GM21360 (cell line): ENCODE results near the gene DMBT1.
"Not testable (repeated sequence)": the region's sequence is repeated elsewhere in the genome, so short reads cannot be mapped to it uniquely, and the experiment has no call there.

Source experiments
- ATAC-seq: cut with Tn5 transposase; IDR thresholded peaks from one replicate; pipeline ENCODE4 v1.9.1; 2021; ENCODE audit warnings: mild to moderate bottlenecking, moderate library complexity; ENCODE audit not compliant: unreplicated experiment

The DMBT1 gene

DNA sequence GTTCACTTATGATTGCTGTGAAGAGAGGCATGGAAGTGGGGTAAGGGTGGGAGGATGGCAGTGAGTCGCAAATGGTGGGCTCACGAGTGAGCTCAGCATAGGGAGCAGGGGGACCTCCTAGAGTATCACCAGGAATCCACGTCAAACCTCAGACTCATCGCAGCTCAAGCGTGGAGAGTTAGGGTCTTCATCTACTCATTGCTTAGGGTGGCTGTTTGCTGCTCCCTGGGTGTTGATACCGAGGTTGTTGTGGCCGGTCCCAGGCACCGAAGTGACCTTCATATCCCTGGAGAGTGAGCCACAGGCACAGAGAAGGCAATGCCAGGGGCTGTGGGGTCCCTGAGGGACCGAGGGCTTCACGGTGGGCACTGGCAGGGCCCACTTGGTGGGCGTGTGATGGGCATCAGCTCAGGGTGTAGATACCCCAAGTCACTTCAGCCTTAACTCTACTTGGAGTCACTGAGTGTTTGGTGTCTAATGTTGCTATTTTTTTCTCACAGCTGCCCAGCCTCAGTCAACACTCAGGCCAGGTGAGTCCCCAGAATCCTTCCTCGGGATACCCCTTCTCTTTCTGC lies 16.8 kb downstream of the DMBT1 start:
- no peak for ATAC-seq

DNA sequence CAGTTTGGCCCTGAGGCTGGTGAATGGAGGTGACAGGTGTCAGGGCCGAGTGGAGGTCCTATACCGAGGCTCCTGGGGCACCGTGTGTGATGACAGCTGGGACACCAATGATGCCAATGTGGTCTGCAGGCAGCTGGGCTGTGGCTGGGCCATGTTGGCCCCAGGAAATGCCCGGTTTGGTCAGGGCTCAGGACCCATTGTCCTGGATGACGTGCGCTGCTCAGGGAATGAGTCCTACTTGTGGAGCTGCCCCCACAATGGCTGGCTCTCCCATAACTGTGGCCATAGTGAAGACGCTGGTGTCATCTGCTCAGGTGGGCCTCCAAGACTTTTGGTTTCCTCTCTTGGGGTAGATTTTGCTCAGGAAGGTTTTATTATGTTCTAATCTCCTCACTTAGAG lies 25.5 kb downstream of the DMBT1 start:
- ATAC-seq: not testable (repeated sequence)

DNA sequence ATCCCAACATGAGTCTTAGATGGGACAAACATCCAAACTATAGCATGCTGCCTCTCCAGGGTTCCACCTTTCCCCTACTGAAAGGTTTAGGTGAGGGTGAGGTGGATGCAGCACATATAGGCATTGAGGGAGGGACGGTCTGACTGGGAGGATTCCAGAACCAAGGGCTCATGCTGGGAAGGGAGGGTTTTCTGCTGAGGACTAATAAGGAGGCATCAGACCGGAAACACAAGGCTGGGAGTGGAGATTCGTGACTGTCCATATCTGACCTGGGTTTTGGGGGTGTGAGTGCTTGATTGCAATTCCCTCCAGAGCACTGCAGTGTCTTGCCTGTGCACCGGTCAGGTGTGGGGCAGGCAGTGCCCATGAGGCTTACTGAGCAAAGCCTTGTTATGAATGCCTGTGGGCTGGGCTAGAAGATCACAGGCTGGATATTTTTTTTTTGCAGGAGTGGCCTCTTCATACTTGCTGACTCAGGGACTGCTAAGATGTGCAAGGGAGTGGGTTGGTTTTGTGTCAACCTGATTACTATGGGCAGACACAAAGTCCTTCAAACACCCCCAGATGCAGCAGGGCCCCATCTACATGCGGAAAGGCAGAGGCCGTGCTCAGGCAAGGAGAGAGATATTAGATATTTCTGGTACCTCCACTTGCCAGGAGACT lies 26.7 kb downstream of the DMBT1 start:
- ATAC-seq: no peak

- ATAC-seq: no peak
Measured at GRCh38 chr10:122588381-122588780, 27.8 kb downstream of the DMBT1 start.

DNA sequence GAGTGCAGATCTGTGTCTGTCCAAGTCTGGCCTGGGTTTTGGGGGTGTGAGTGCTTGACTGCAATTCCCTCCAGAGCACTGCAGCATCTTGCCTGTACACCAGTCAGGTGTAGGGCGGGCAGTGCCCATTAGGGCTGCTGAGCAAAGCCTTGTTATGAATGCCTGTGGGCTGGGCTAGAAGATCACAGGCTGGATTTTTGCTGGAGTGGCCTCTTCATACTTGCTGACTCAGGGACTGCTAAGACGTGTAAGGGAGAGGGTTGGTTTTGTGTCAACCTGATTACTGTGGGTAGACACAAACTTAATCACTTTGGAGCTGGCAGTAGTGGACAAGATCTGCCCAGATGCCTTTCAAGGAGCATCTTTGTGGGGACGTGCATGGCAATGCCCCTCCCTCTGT lies 29.6 kb downstream of the DMBT1 start:
- ATAC-seq: no peak

GRCh38 chr10:122591736-122592135 lies 31.2 kb downstream of the DMBT1 start:
- no peak for ATAC-seq

GRCh38 chr10:122592161-122592560 lies 31.6 kb downstream of the DMBT1 start:
- no peak for ATAC-seq

DNA sequence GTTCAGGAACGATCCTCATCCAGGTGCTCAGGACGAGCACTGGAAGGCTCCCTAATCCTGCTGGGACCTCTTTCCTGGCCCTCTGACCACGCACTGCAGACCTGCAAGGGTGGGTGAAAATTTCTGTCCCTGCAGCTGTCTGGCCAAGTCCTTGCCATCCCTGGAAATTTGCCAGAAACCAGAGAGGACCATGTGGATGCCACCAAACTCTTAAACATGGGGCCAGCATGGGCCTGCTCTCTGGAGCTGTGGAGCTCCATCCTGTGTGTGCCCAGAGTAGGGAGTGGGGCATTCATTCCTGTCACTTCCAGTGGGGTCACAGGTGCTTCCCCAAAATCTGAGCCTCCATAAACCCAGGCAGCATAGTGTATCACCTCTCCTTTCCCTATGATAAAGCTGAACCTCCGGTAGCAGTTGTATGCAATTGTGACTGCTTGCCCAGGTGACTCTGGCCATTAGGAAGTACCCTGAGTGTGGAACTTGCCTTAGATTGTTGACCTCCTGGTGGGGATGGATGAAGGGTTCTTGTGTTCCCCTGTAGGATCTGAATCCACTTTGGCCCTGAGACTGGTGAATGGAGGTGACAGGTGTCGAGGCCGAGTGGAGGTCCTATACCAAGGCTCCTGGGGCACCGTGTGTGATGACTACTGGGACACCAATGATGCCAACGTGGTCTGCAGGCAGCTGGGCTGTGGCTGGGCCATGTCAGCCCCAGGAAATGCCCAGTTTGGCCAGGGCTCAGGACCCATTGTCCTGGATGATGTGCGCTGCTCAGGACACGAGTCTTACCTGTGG lies 57.1 kb downstream of the DMBT1 start:
- no peak for ATAC-seq

DNA sequence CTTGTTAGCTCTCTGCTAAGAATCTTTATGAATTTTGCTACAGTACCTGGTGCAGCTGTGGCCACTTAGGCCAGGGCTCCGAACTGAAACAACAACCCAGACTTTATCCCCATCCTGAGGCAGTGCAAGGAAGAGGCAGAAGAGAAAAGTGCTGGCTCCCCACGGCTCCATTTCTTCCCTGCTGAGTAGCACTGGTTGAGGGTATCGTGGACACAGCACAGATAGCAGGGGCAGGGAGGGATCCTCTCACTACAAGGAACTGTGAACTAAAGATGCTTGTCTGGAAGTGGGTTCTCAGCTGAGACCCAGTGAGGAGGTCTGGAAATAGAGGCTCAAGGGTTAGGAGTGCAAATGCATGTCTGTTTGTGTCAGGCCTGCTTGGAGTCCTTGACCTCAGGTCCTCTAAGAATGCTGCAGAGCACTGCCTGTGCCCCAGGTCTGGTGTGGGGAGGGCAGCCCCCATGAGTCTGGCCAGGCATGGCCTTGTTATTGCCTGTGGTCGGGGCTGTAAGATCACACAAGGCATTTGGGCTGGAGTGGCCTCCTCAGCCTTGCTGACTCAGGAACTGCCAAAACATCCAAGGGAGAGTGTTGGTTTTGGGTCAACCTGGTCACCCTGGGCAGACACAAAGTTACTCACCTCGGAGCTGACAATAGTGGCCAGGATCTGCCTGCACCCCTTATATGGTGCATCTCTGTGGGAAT lies 58.1 kb downstream of the DMBT1 start:
- no peak for ATAC-seq

- ATAC-seq: not testable (repeated sequence)
Measured at GRCh38 chr10:122620961-122621360, 60.4 kb downstream of the DMBT1 start.

DNA sequence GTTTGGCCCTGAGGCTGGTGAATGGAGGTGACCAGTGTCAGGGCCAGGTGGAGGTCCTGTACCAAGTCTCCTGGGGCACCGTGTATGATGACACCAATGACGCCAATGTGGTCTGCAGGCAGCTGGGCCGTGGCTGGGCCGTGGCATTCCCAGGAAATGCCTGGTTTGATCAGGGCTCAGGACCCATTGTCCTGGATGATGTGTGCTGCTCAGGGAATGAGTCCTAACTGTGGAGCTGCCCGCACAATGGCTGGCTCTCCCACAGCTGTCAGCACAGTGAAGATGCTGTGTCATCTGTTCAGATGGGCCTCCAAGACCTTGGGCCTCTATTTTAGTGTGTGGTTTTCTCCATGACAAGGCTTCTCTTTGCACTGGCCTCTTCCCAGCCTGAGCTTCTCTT lies 64.0 kb downstream of the DMBT1 start:
- no peak for ATAC-seq

GRCh38 chr10:122630526-122630925 lies 70.0 kb downstream of the DMBT1 start:
- no peak for ATAC-seq

- ATAC-seq: no peak
Measured at GRCh38 chr10:122632031-122632430, 71.5 kb downstream of the DMBT1 start.

DNA sequence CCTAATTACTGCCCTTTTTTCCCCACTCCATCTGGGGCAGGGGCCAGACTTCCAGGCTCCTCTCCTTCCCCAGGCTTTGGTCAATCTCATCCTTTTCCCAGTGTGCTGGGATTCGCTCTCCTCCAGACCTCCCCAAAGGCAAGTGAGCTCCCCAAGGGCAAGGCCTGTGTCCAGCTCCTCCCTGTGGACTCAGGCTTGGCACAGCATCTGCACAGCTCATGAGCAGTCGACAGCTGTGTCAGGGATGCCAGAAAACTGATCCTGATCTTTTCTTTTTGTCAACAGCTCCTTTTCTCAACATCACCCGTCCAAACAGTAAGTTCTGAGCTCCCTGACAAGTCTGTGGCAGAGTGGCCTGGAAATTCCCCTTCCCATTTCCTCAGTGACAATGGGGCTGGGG lies 72.0 kb downstream of the DMBT1 start:
- no peak for ATAC-seq

DNA sequence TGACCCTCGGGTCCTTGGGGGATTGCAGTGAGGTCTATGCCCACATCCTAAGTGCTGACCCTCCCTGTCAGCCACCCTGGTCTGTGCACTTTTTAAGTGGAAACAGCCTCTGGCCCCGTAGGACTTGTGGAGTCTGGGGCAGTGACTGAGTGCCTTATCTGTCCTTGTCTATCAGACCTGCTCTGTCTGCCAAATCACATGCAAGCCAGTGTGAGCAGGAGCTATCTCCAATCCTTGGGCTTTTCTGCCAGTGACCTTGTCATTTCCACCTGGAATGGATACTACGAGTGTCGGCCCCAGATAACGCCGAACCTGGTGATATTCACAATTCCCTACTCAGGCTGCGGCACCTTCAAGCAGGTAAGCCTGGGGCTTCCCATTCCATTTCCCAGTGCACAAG lies 76.4 kb downstream of the DMBT1 start:
- no peak for ATAC-seq

GRCh38 chr10:122637376-122637775 lies 76.8 kb downstream of the DMBT1 start:
- no peak for ATAC-seq

GRCh38 chr10:122638106-122638505 lies 77.6 kb downstream of the DMBT1 start:
- no peak for ATAC-seq

DNA sequence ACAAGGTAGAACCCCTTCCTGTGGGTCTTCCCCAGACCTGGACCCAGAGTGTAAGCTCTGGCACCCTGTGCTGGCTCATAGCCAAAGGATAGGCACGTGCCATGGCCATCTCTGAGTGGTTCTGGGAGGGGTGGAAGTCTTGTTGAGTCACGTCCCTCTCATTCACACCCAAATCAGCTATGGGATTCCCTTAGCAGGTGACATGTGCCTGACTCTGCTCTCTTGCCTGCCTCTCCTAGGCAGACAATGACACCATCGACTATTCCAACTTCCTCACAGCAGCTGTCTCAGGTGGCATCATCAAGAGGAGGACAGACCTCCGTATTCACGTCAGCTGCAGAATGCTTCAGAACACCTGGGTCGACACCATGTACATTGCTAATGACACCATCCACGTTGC lies 79.2 kb downstream of the DMBT1 start:
- no peak for ATAC-seq

DNA sequence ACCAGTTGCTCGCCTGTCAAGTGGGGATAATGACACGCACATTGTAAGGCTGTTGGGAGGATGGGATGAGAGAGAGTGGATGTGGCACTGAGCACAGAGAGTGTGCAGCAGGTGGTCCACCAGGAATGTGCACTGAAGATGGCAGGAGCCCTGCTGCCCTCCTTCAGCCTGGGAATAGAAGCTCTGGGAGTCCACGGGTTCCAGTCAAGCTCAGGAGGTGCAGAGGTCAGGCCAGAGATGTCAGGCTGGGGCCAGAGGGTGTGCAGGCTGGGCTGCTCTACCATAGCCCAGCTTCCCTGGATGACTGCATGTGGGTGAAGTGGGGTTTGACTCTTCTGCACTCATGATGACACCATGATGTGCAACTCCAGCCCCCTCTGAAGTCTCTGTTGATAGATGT lies 80.4 kb downstream of the DMBT1 start:
- no peak for ATAC-seq

GRCh38 chr10:122642726-122643605 lies 82.4 kb downstream of the DMBT1 start:
- ATAC-seq: no peak
